A549 treated with AZD2906 at 1 μM for 4 hours (cell line): Measurements from ENCODE around the gene CCL2. TPM values are rescaled to one million over a fixed set of nuclear protein-coding genes. Genes with fewer than 3 reads are reported as not detected.

Experiments used
- total RNA-seq: library from RNA; stranded (reverse); fragments of 200-300 nt; extraction: Qiagen RNA extraction; gene quantifications from 5 replicates; pipeline ENCODE4 v1.2.3, GENCODE V29; 2022

The CCL2 gene
- 5.7 to 7.7 TPM (median 5.8 TPM) in 5 replicates for total RNA-seq

DNA sequence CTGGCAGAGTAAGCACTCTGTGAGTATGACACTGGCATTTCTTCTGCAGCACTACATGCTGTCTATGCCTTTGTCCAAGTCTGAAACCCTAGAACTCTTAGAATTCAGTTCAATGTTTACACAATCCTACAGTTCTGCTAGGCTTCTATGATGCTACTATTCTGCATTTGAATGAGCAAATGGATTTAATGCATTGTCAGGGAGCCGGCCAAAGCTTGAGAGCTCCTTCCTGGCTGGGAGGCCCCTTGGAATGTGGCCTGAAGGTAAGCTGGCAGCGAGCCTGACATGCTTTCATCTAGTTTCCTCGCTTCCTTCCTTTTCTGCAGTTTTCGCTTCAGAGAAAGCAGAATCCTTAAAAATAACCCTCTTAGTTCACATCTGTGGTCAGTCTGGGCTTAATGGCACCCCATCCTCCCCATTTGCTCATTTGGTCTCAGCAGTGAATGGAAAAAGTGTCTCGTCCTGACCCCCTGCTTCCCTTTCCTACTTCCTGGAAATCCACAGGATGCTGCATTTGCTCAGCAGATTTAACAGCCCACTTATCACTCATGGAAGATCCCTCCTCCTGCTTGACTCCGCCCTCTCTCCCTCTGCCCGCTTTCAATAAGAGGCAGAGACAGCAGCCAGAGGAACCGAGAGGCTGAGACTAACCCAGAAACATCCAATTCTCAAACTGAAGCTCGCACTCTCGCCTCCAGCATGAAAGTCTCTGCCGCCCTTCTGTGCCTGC is at the start of gene CCL2:
CCL2 (plus strand) TSS at position 635 of the 730 bp plus-strand sequence; CDS start at position 700, 65 bp downstream.

DNA sequence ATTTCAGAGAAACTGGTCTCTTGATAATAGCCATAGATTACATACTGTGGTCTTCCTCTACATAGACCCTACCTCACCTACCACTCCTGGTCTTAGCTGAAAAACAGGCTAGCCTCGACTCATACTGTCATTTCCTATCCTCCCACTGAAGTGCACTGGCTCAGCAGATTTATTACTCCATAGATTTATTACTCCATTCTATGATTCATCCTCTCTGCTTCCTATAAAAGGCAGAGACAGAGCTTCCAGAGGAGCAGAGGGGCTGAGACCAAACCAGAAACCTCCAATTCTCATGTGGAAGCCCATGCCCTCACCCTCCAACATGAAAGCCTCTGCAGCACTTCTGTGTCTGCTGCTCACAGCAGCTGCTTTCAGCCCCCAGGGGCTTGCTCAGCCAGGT is 14.9 kb downstream of the CCL2 start, which contains the start of gene CCL7:
CCL7 (plus strand) TSS at position 253 of the 400 bp plus-strand sequence; CDS start at position 323, 70 bp downstream.

DNA sequence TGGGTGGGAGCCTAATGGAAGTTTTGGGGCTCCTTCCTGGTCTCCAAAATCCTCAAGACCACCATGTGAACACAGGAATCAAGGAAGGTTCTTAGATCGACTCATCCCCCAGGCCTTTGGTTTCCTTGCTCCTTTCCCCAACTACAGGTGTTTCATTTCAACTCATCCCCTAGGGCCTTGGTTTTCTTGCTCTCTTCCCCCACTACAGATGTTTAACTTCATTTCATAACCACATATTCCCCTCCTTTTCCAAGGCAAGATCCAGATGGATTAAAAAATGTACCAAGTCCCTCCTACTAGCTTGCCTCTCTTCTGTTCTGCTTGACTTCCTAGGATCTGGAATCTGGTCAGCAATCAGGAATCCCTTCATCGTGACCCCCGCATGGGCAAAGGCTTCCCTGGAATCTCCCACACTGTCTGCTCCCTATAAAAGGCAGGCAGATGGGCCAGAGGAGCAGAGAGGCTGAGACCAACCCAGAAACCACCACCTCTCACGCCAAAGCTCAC is 30.3 kb downstream of the CCL2 start, which contains the start of gene CCL11:
CCL11 (plus strand) TSS at position 457 of the 507 bp plus-strand sequence. CDS start 67 bp downstream, outside the sequence.

Other genes with a start within 250 kb of the CCL2 start
- gene CCL7, start 14.9 kb downstream of the CCL2 start, total RNA-seq = 0.11 to 0.25 TPM (median 0.22 TPM) in 5 replicates
- not detected in 5 replicates for gene CCL11, start 30.5 kb downstream of the CCL2 start, total RNA-seq
- not detected in 5 replicates for gene CCL8, start 64.2 kb downstream of the CCL2 start, total RNA-seq
- gene CCL13, start 101.2 kb downstream of the CCL2 start, total RNA-seq = not detected in 5 replicates
- gene CCL1, start 107.9 kb downstream of the CCL2 start, total RNA-seq = not detected in 5 replicates